GM12801 (cell line): ENCODE results near the gene TRPM2.

Source experiments
- CTCF ChIP-seq: IDR thresholded peaks from one replicate; pipeline ENCODE4 v1.5.1; 2011; ENCODE audit warnings: control low read depth; ENCODE audit not compliant: insufficient read length; ENCODE audit errors: extremely low read depth

The TRPM2 gene

GRCh38 chr21:44471341-44471740, 117.9 kb downstream of the TRPM2 start:
- no peak for TF ChIP-seq CTCF

- TF ChIP-seq CTCF, result no peak
Observed at GRCh38 chr21:44471996-44472395, 118.6 kb downstream of the TRPM2 start.

GRCh38 chr21:44473915-44474555, 120.6 kb downstream of the TRPM2 start:
- TF ChIP-seq CTCF, result no peak

GRCh38 chr21:44475266-44475845, 121.9 kb downstream of the TRPM2 start:
- no peak for TF ChIP-seq CTCF

- no peak for TF ChIP-seq CTCF
Observed at GRCh38 chr21:44477131-44477530, 123.7 kb downstream of the TRPM2 start.

- no peak for TF ChIP-seq CTCF
Observed at GRCh38 chr21:44477712-44478111, 124.3 kb downstream of the TRPM2 start.

GRCh38 chr21:44478124-44478800, 124.8 kb downstream of the TRPM2 start:
- TF ChIP-seq CTCF, result no peak
